GM23338 (cell line): ENCODE results near the gene SLC39A11. TPM values are rescaled to one million over a fixed set of nuclear protein-coding genes. Genes with fewer than 3 reads are reported as not detected.
"Not testable (repeated sequence)": the region's sequence is repeated elsewhere in the genome, so short reads cannot be mapped to it uniquely, and the experiment has no call there.

Experiments used
- ATAC-seq: fragments of 200-7000 bp; cut with Tn5 transposase; 3 replicates; pipeline ENCODE4 v1.9.1; 2020
- DNase-seq: peaks from one replicate; pipeline ENCODE4 v3.0.0-alpha.2; 2015; ENCODE audit warnings: low spot score
- H2AFZ ChIP-seq: fragments of 200-600 bp; sonication (generic); 2 replicates; pipeline ENCODE4 v1.8.0; 2016; ENCODE audit warnings: antibody characterized with exemption, mild to moderate bottlenecking, moderate library complexity
- H3F3A ChIP-seq: fragments of 200-600 bp; sonication (generic); replicated peaks from 2 replicates; pipeline ENCODE4 v1.8.0; 2017; ENCODE audit warnings: antibody characterized with exemption, mixed run types, low read depth
- H3K27ac ChIP-seq: fragments of 200-600 bp; sonication (generic); 2 replicates; pipeline ENCODE4 v1.6.1; 2016; ENCODE audit warnings: low read depth
- H3K27me3 ChIP-seq: fragments of 200-600 bp; sonication (generic); 2 replicates; pipeline ENCODE4 v1.8.0; 2016; ENCODE audit warnings: mild to moderate bottlenecking, mixed run types, moderate library complexity; ENCODE audit not compliant: insufficient read depth
- H3K36me3 ChIP-seq: fragments of 200-600 bp; sonication (generic); 2 replicates; pipeline ENCODE4 v1.8.0; 2016; ENCODE audit warnings: mild to moderate bottlenecking; ENCODE audit not compliant: insufficient read depth
- H3K4me1 ChIP-seq: fragments of 200-600 bp; sonication (generic); 2 replicates; pipeline ENCODE4 v1.8.0; 2016; ENCODE audit warnings: mild to moderate bottlenecking, moderate library complexity; ENCODE audit not compliant: insufficient read depth
- H3K4me2 ChIP-seq: fragments of 200-600 bp; sonication (generic); 2 replicates; pipeline ENCODE4 v1.7.1; 2017; ENCODE audit warnings: mixed run types
- H3K4me3 ChIP-seq: fragments of 200-600 bp; sonication (generic); 2 replicates; pipeline ENCODE4 v1.6.1; 2016; ENCODE audit warnings: mixed run types
- H3K79me2 ChIP-seq: fragments of 200-600 bp; sonication (generic); replicated peaks from 2 replicates; pipeline ENCODE4 v1.8.0; 2017; ENCODE audit warnings: mild to moderate bottlenecking; ENCODE audit not compliant: insufficient read depth
- H3K9me2 ChIP-seq: fragments of 200-600 bp; sonication (generic); 2 replicates; pipeline ENCODE4 v1.8.0; 2017; ENCODE audit not compliant: insufficient read depth
- H4K20me1 ChIP-seq: fragments of 200-600 bp; sonication (generic); replicated peaks from 2 replicates; pipeline ENCODE4 v1.8.0; 2017; ENCODE audit warnings: mild to moderate bottlenecking; ENCODE audit not compliant: insufficient read depth
- H3K27ac Mint-ChIP-seq: 2 replicates; pipeline ENCODE4 v1.8.0; 2020; ENCODE audit warnings: inconsistent platforms, mild to moderate bottlenecking, moderate library complexity, mixed read lengths
- H3K27me3 Mint-ChIP-seq: 3 replicates; pipeline ENCODE4 v1.8.0; 2022; ENCODE audit warnings: low read depth, mild to moderate bottlenecking, moderate library complexity, mixed read lengths, inconsistent platforms; ENCODE audit not compliant: insufficient read depth, poor library complexity
- H3K36me3 Mint-ChIP-seq: 3 replicates; pipeline ENCODE4 v1.8.0; 2021; ENCODE audit warnings: low read depth, mild to moderate bottlenecking, inconsistent platforms, moderate library complexity, mixed read lengths
- H3K4me1 Mint-ChIP-seq: 3 replicates; pipeline ENCODE4 v1.8.0; 2020; ENCODE audit warnings: mild to moderate bottlenecking, inconsistent platforms, mixed read lengths
- H3K4me3 Mint-ChIP-seq: 3 replicates; pipeline ENCODE4 v1.8.0; 2021; ENCODE audit warnings: moderate library complexity, mild to moderate bottlenecking, inconsistent platforms, mixed read lengths
- H3K9me3 Mint-ChIP-seq: 3 replicates; pipeline ENCODE4 v1.8.0; 2020; ENCODE audit warnings: moderate library complexity, mild to moderate bottlenecking, inconsistent platforms, mixed read lengths
- CREB1 ChIP-seq: fragments of 250-450 bp; sonication (Bioruptor Pico); IDR thresholded peaks from 2 replicates; pipeline ENCODE4 v1.5.0; 2020; ENCODE audit warnings: low read depth, mild to moderate bottlenecking, moderate library complexity
- CTCF ChIP-seq, 2 experiments: fragments of 200-600 bp in 1 of 2; sonication (generic) in 1 of 2; conservative IDR thresholded peaks; 2 replicates each; pipeline versions ENCODE4 v1.5.1 to v1.6.1; 2016 to 2017; ENCODE audit warnings: antibody characterized with exemption in 2 of 2, low read depth in 2 of 2, mild to moderate bottlenecking in 2 of 2, moderate library complexity in 1 of 2
- JUNB ChIP-seq: IDR thresholded peaks from one replicate; pipeline ENCODE4 v1.6.1; 2016; ENCODE audit warnings: antibody characterized with exemption; ENCODE audit not compliant: unreplicated experiment
- NANOG ChIP-seq: IDR thresholded peaks from 2 replicates; pipeline ENCODE4 v1.6.1; 2016; ENCODE audit warnings: antibody characterized with exemption, borderline replicate concordance
- ZNF331 ChIP-seq: fragments of 250-450 bp; sonication (Bioruptor Pico); IDR thresholded peaks from 2 replicates; pipeline ENCODE4 v1.5.0; 2020; ENCODE audit warnings: low read depth, mild to moderate bottlenecking, moderate library complexity
- ZNF462 ChIP-seq: fragments of 250-450 bp; sonication (Bioruptor Pico); IDR thresholded peaks from 2 replicates; pipeline ENCODE4 v1.5.0; 2020; ENCODE audit warnings: mild to moderate bottlenecking, moderate library complexity
- polyA plus RNA-seq: library from polyadenylated mRNA; unstranded; fragments of >200 nt; fragmentation: Nextera tagmentation; extraction: Ambion mirVana; gene quantifications from 2 replicates; pipeline ENCODE4 v1.2.1, GENCODE V29; 2016
- total RNA-seq: library from RNA; depleted of rRNA; stranded (reverse); fragments of >200 nt; shearing (Covaris generic); gene quantifications from 2 replicates; pipeline ENCODE4 v1.2.3, GENCODE V29; 2014
- TF ChIP-seq, protein P1 (sequence below): IDR thresholded peaks from one replicate; pipeline ENCODE4 v1.6.1; 2018; ENCODE audit warnings: antibody characterized with exemption; ENCODE audit not compliant: unreplicated experiment

Gene SLC39A11
- total and polyA plus RNA-seq, 2 experiments from 2014 or later = 10.8 to 18.1 TPM

GRCh38 chr17:72824267-72824666 is 268.2 kb downstream of the SLC39A11 start:
- peaks cover 34% of the 10 kb centered on the region for H3K9me3 Mint-ChIP-seq
- H3K4me2 ChIP-seq, H3K4me1 Mint-ChIP-seq, H3K9me2 ChIP-seq, H4K20me1 ChIP-seq, H3F3A ChIP-seq, H3K27ac ChIP-seq, H3K27me3 Mint-ChIP-seq, H3K4me3 Mint-ChIP-seq, H3K4me1 ChIP-seq, H3K79me2 ChIP-seq, DNase-seq, ATAC-seq, H3K4me3 ChIP-seq, H3K27ac Mint-ChIP-seq, H3K27me3 ChIP-seq, H2AFZ ChIP-seq, H3K36me3 ChIP-seq: not testable (repeated sequence)
- peaks cover 27% of the 10 kb centered on the region for H3K36me3 Mint-ChIP-seq

DNA sequence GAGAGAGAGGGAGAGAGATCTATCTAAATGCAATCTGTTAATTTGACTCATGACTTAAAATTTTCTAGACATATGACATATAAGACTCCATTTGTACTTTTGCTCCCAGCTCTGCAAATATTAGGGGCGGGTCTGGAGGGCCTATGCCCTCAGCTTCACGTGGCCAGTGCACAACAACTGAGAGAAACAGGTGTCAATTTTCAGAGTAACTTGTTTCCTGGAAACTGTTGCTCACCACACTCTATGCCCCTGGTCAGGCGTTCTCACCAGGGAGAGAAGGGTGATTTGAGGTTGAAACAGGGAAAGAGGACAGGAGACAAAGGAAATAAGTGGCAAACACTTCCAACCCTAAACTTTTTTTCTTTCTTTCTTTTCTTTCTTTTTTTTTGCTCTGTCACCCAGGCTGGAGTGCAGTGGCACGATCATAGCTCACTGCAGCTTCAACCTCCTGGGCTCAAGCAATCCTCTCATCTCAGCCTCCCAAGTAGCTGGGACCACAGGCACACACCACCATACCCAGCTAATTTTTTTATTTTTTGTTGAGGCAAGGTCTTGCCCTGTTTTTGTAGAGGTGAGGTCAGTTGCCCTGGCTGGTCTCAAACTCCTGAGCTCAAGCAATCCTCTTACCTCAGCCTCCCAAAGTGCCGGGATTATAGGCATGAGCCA is 270.0 kb downstream of the SLC39A11 start:
- Histone ChIP-seq H4K20me1 (no peaks in the 10 kb centered on the region), H3K4me2 (no peak overlapping the region)

More for the DNA sequence above, 270.0 kb downstream of the SLC39A11 start:
- no peaks in the 10 kb centered on the region for H3K27me3 ChIP-seq
- H3K27ac Mint-ChIP-seq = no peak overlapping the region
- peaks cover 34% of the 10 kb centered on the region for H3K9me3 Mint-ChIP-seq
- H3K4me3 Mint-ChIP-seq = no peak overlapping the region
- no peak overlapping the region for H3K27ac ChIP-seq
- H3K27me3 Mint-ChIP-seq = peaks cover 2% of the 10 kb centered on the region
- no peaks in the 10 kb centered on the region for H3K4me1 Mint-ChIP-seq
- DNase-seq = no peak
- no peak overlapping the region for H3K4me3 ChIP-seq
- H3K36me3 Mint-ChIP-seq = peaks cover 27% of the 10 kb centered on the region
- no peaks in the 10 kb centered on the region for H3K79me2 ChIP-seq
- H2AFZ ChIP-seq = no peak overlapping the region
- H3K9me2 ChIP-seq = no peaks in the 10 kb centered on the region
- H3F3A ChIP-seq = no peaks in the 10 kb centered on the region
- no peak for ATAC-seq
- no peaks in the 10 kb centered on the region; the same call in 1 of the 2 replicates for H3K36me3 ChIP-seq
- TF ChIP-seq CTCF (conservative IDR thresholded peaks at IDR 0.05; ENCODE audit: low read depth in 2 of 2) (no peak), NANOG (no peak), ZNF331 (CRISPR knock-in tag) (no peak), ZNF462 (CRISPR knock-in tag) (no peak), JUNB (no peak), CREB1 (CRISPR knock-in tag) (no peak)
- TF ChIP-seq, protein P1, sequence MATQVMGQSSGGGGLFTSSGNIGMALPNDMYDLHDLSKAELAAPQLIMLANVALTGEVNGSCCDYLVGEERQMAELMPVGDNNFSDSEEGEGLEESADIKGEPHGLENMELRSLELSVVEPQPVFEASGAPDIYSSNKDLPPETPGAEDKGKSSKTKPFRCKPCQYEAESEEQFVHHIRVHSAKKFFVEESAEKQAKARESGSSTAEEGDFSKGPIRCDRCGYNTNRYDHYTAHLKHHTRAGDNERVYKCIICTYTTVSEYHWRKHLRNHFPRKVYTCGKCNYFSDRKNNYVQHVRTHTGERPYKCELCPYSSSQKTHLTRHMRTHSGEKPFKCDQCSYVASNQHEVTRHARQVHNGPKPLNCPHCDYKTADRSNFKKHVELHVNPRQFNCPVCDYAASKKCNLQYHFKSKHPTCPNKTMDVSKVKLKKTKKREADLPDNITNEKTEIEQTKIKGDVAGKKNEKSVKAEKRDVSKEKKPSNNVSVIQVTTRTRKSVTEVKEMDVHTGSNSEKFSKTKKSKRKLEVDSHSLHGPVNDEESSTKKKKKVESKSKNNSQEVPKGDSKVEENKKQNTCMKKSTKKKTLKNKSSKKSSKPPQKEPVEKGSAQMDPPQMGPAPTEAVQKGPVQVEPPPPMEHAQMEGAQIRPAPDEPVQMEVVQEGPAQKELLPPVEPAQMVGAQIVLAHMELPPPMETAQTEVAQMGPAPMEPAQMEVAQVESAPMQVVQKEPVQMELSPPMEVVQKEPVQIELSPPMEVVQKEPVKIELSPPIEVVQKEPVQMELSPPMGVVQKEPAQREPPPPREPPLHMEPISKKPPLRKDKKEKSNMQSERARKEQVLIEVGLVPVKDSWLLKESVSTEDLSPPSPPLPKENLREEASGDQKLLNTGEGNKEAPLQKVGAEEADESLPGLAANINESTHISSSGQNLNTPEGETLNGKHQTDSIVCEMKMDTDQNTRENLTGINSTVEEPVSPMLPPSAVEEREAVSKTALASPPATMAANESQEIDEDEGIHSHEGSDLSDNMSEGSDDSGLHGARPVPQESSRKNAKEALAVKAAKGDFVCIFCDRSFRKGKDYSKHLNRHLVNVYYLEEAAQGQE = no peak
- H3K4me1 ChIP-seq = no peaks in the 10 kb centered on the region
